GM21390 (cell line): Measurements from ENCODE around the gene LYPLA2.

Experiments used
- ATAC-seq: cut with Tn5 transposase; IDR thresholded peaks from one replicate; pipeline ENCODE4 v1.9.1; 2021; ENCODE audit not compliant: unreplicated experiment

The LYPLA2 gene

GRCh38 chr1:23790696-23791515 is at the start of gene LYPLA2:
TSS of gene LYPLA2 (plus strand) at chr1:23791145. CDS start at chr1:23792683, 1,538 bp downstream.
- peak; percentile 87 for ATAC-seq

GRCh38 chr1:23741609-23742008 is 49.3 kb upstream of the LYPLA2 start:
- ATAC-seq, result no peak

GRCh38 chr1:23742670-23743286 is 48.2 kb upstream of the LYPLA2 start:
- ATAC-seq, result no peak

GRCh38 chr1:23743287-23744152 is 47.4 kb upstream of the LYPLA2 start, which contains the start of gene ELOA:
TSS of gene ELOA (plus strand) at chr1:23743471. CDS start at chr1:23743504, 33 bp downstream.
- ATAC-seq, result peak; percentile 81

GRCh38 chr1:23745515-23745914 is 45.4 kb upstream of the LYPLA2 start:
- ATAC-seq, result no peak

GRCh38 chr1:23748016-23748415 is 42.9 kb upstream of the LYPLA2 start:
- no peak for ATAC-seq

- no peak for ATAC-seq
Measured at GRCh38 chr1:23751050-23751814, 39.7 kb upstream of the LYPLA2 start.

- ATAC-seq, result no peak
Measured at GRCh38 chr1:23751815-23752200, 39.1 kb upstream of the LYPLA2 start.

GRCh38 chr1:23752909-23753308 is 38.0 kb upstream of the LYPLA2 start:
- ATAC-seq, result no peak

GRCh38 chr1:23756676-23757075 is 34.3 kb upstream of the LYPLA2 start:
- no peak for ATAC-seq

GRCh38 chr1:23757812-23758211 is 33.1 kb upstream of the LYPLA2 start:
- ATAC-seq, result no peak

GRCh38 chr1:23759277-23759676 is 31.7 kb upstream of the LYPLA2 start:
- no peak for ATAC-seq

- ATAC-seq, result no peak
Measured at GRCh38 chr1:23763041-23763577, 27.8 kb upstream of the LYPLA2 start.

GRCh38 chr1:23768733-23769132 is 22.2 kb upstream of the LYPLA2 start:
- ATAC-seq, result no peak

GRCh38 chr1:23772049-23772853 is 18.7 kb upstream of the LYPLA2 start:
- peak; percentile 60 for ATAC-seq

GRCh38 chr1:23772854-23773242 is 18.1 kb upstream of the LYPLA2 start:
- ATAC-seq, result no peak

GRCh38 chr1:23774174-23774880 is 16.6 kb upstream of the LYPLA2 start:
- no peak for ATAC-seq

GRCh38 chr1:23776217-23776616 is 14.7 kb upstream of the LYPLA2 start:
- no peak for ATAC-seq
